ENCODE data around the gene CCDC107.
"Not testable (repeated sequence)": the region's sequence is repeated elsewhere in the genome, so short reads cannot be mapped to it uniquely, and the experiment has no call there.

The CCDC107 gene

DNA sequence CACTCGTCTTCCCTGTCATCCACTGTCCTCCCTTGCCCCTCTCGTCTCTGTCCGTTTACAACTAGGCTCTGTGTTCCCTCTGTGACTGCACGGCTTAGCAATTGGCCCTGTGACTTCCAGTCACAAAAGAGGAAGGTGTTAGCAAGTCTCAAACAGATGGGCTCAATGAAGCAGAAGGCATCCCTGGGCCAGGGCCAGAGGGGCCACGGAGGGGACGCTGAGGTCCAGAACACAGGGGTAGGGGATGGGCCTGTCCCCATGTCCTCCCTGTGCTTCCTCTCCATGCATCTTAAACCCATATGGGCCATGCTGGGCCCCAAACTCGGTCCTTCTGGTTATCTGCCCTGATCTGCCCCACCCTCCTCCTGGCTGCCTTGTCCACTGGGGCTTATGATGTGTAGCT, 39.8 kb upstream of the CCDC107 start, which contains the start of gene CD72:
Gene CD72 (minus strand): TSS at position 89 of the 403 bp plus-strand sequence. CDS start 110 bp downstream, outside the sequence.
- Histone ChIP-seq H3K27me3 (ENCODE audit: control insufficient read depth in 1 of 2, insufficient read depth in 2 of 2, low read length in 2 of 2) (peaks cover 5 to 9% of the 10 kb centered on the region in 2 donors), H3K4me1 (ENCODE audit: control insufficient read depth, insufficient read depth, low read length) (peaks cover 12% of the 10 kb centered on the region), H3K4me3 (ENCODE audit: low read length in 2 of 2) (peak within 1 kb of the TSS; percentile 63 to 72), H3K9me3 (ENCODE audit: control insufficient read depth in 2 of 2, low read length in 2 of 2) (no peaks in the 10 kb centered on the region), H3K36me3 (ENCODE audit: control insufficient read depth in 2 of 2, insufficient read depth in 2 of 2, low read length in 2 of 2) (no peaks in the 10 kb centered on the region), H3K27ac (ENCODE audit: low read length) (no peak within 1 kb of the TSS), H3K9ac (ENCODE audit: low read length in 2 of 2) (peak within 1 kb of the TSS; percentile 42 to 51)

DNA sequence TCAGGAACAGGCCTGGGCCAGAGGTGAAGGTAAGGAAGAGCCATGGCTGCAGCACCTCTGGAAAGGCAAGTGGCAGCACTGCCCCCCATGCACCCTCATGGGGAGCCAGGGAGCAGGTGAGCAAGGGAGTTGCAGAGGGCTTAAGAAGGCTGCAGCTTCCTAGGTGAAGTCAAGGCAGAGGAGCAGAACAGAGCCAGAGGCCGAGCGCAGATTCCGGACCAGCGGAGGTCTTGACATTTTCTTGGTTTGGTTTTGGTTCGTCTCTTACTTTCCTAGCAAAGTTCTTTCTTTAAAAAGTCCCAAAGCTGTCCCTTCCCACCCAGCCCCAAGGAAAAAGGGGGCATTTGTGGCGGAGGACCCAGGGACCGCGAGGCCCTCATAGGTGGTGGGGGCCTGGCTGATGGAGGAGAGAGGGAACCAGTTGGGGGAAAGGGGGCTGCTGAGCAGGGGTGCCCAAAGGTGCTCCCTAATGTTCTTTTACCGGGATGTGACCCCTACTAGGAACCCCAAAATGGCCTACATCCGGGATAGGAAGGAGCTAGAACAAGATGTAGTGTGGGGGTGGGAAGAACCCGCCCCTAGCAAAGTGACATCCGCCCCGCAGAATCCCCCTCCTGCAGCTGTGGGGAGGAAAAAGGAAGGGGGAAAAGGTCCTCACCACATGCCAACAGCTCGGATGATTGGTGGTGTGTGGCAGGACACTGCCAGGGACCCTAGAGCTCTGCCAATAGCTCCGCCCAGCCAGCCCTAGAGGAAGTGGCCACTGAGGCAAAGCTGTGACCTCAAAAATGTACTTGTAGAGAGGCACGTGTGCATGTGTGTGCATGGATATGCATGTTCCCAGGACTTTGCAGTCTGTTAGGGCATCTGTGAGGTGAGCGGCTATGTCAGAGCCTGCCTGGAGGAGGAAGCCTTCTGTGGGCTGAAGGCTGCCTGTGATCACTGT, 39.0 kb upstream of the CCDC107 start:
- H3K9me3 ChIP-seq (ENCODE audit: control insufficient read depth in 2 of 2, low read length in 2 of 2): no peaks in the 10 kb centered on the region
- no peak overlapping the region for H3K9ac ChIP-seq (ENCODE audit: low read length in 2 of 2)
- H3K36me3 ChIP-seq (ENCODE audit: control insufficient read depth in 2 of 2, insufficient read depth in 2 of 2, low read length in 2 of 2): no peaks in the 10 kb centered on the region
- H3K27ac ChIP-seq (ENCODE audit: low read length): no peak overlapping the region
- H3K4me3 ChIP-seq (ENCODE audit: low read length in 2 of 2): no peak overlapping the region
- H3K4me1 ChIP-seq (ENCODE audit: control insufficient read depth, insufficient read depth, low read length): peaks cover 12% of the 10 kb centered on the region
- peaks cover 5 to 9% of the 10 kb centered on the region in 2 donors for H3K27me3 ChIP-seq (ENCODE audit: control insufficient read depth in 1 of 2, insufficient read depth in 2 of 2, low read length in 2 of 2)

DNA sequence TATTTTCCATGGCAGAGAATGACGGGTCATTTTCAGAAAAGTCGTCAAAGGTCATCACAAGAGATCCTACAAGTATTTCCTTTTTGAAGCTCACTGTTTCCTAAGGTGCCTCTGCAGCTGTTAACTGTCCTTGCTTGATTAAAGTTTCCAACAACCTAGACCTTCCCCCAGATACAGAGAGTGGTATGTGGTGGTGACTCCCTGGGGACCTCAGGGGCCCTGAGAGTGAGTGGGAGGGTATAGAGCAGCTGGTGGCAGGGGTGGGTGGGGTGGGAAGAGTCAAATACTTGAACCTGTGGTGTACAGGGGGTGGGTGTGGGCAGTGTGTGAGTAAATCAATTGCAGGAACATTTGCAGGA, 38.3 kb upstream of the CCDC107 start:
- Histone ChIP-seq H3K4me3 (ENCODE audit: low read length in 2 of 2) (no peak overlapping the region), H3K9ac (ENCODE audit: low read length in 2 of 2) (no peak overlapping the region), H3K27ac (ENCODE audit: low read length) (no peak overlapping the region)

DNA sequence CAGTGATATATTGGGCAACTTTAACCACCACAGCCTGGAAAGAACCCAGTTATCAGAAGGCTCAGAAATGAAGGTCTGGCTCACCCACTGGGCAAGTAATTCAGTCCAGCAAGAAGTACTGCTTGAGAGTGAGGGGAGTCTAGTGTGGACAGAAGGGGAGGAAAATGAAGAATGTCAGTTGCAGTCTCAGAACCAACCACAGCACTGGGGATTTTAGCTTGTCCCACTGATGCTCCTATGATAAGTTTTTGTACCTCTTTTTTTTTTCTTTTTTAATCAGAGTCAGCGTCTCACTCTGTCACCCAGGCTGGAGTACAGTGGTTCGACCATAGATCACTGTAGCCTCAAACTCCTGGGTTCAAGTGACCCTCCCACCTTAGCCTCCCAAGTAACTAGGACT, 30.5 kb upstream of the CCDC107 start:
- H3K9me3 ChIP-seq (ENCODE audit: control insufficient read depth in 2 of 2, low read length in 2 of 2): no peaks in the 10 kb centered on the region
- H3K27ac ChIP-seq (ENCODE audit: low read length): no peak overlapping the region
- no peak overlapping the region for H3K4me3 ChIP-seq (ENCODE audit: low read length in 2 of 2)
- no peak overlapping the region for H3K9ac ChIP-seq (ENCODE audit: low read length in 2 of 2)
- no peaks in the 10 kb centered on the region for H3K27me3 ChIP-seq (ENCODE audit: control insufficient read depth in 1 of 2, insufficient read depth in 2 of 2, low read length in 2 of 2)
- no peaks in the 10 kb centered on the region for H3K4me1 ChIP-seq (ENCODE audit: control insufficient read depth, insufficient read depth, low read length)
- no peaks in the 10 kb centered on the region for H3K36me3 ChIP-seq (ENCODE audit: control insufficient read depth in 2 of 2, insufficient read depth in 2 of 2, low read length in 2 of 2)

More for the DNA sequence above, 38.3 kb upstream of the CCDC107 start:
- Histone ChIP-seq H3K27me3 (ENCODE audit: control insufficient read depth in 1 of 2, insufficient read depth in 2 of 2, low read length in 2 of 2) (peaks cover 5 to 9% of the 10 kb centered on the region in 2 donors), H3K9me3 (ENCODE audit: control insufficient read depth in 2 of 2, low read length in 2 of 2) (no peaks in the 10 kb centered on the region), H3K4me1 (ENCODE audit: control insufficient read depth, insufficient read depth, low read length) (peaks cover 12% of the 10 kb centered on the region), H3K36me3 (ENCODE audit: control insufficient read depth in 2 of 2, insufficient read depth in 2 of 2, low read length in 2 of 2) (no peaks in the 10 kb centered on the region)

DNA sequence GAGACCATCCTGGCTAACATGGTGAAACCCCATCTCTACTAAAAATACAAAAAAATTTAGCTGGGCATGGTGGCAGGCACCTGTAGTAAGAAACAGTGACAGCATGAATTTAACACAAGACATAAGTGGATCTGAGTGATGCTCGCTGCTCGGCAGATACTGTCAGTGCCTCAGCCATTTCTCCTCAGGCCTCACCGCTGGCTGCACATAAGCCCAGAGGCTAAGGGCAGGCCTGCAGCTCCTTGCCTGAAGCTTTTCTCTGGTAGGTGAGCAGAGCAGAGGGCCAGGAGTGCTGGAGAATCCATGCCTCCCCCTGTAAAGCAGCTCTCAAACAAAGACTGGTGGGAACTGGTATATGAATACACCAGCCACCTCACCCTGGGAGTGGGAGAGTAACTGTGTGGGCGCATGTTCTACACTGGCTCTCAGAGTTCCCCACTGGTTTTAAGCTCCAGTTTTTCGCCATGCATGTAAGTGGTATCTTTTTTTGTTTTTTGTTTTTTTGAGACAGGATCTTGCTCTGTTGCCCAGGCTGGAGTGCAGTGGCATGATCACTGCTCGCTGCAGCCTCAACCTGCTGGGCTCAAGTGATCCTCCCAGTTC, 29.6 kb upstream of the CCDC107 start:
- H3K9ac ChIP-seq (ENCODE audit: low read length in 2 of 2): no peak overlapping the region
- no peak overlapping the region for H3K4me3 ChIP-seq (ENCODE audit: low read length in 2 of 2)
- no peaks in the 10 kb centered on the region for H3K9me3 ChIP-seq (ENCODE audit: control insufficient read depth in 2 of 2, low read length in 2 of 2)
- H3K27ac ChIP-seq (ENCODE audit: low read length): no peak overlapping the region
- no peaks in the 10 kb centered on the region for H3K4me1 ChIP-seq (ENCODE audit: control insufficient read depth, insufficient read depth, low read length)
- no peaks in the 10 kb centered on the region for H3K36me3 ChIP-seq (ENCODE audit: control insufficient read depth in 2 of 2, insufficient read depth in 2 of 2, low read length in 2 of 2)
- no peaks in the 10 kb centered on the region for H3K27me3 ChIP-seq (ENCODE audit: control insufficient read depth in 1 of 2, insufficient read depth in 2 of 2, low read length in 2 of 2)

DNA sequence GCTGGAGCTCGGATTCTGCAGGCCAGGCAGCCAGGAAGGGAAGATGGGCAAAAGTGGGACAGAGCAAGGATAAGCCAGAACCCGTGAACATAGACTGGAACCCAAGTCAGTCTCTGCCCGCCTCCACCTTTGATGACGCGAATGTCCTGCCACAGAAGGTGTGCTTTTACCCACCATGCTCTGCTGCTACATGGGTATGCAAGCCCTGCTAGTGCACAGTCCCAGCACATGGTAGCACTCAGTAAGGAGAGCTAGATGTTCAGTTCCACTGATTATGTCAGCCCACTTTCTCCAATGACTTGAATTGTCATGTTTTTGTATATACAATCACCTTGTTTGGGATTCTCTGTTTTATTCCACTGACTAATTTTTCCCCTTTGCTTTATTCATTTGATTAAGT, 28.5 kb upstream of the CCDC107 start:
- Histone ChIP-seq H3K27ac (ENCODE audit: low read length) (no peak overlapping the region), H3K4me3 (ENCODE audit: low read length in 2 of 2) (no peak overlapping the region), H3K36me3 (ENCODE audit: control insufficient read depth in 2 of 2, insufficient read depth in 2 of 2, low read length in 2 of 2) (no peaks in the 10 kb centered on the region), H3K9me3 (ENCODE audit: control insufficient read depth in 2 of 2, low read length in 2 of 2) (no peaks in the 10 kb centered on the region), H3K9ac (ENCODE audit: low read length in 2 of 2) (no peak overlapping the region), H3K4me1 (ENCODE audit: control insufficient read depth, insufficient read depth, low read length) (no peaks in the 10 kb centered on the region), H3K27me3 (ENCODE audit: control insufficient read depth in 1 of 2, insufficient read depth in 2 of 2, low read length in 2 of 2) (no peaks in the 10 kb centered on the region)

DNA sequence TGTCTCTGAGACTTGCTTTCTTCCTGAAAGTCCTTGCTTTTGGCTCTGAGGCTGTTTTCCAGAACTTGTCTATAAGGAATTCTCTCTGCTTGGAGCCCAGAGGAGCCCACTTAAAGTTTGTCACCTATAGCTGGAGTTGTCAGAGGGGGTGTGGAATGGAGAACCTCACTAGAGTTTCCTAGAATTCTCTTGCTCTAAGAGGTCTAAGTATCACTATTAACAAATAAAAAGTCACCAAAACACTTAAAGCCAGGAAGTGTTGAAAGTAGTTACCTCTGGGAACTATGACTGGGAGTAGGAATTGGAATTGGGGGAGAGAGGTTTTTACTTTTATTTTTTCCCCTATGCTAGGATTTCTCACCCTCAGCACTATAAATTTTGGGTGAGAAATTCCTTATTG, 22.4 kb upstream of the CCDC107 start:
- no peaks in the 10 kb centered on the region for H3K9me3 ChIP-seq (ENCODE audit: control insufficient read depth in 2 of 2, low read length in 2 of 2)
- H3K27me3 ChIP-seq (ENCODE audit: control insufficient read depth in 1 of 2, insufficient read depth in 2 of 2, low read length in 2 of 2): no peaks in the 10 kb centered on the region
- H3K4me3 ChIP-seq (ENCODE audit: low read length in 2 of 2): no peak overlapping the region
- no peaks in the 10 kb centered on the region for H3K4me1 ChIP-seq (ENCODE audit: control insufficient read depth, insufficient read depth, low read length)
- no peak overlapping the region for H3K9ac ChIP-seq (ENCODE audit: low read length in 2 of 2)
- H3K36me3 ChIP-seq (ENCODE audit: control insufficient read depth in 2 of 2, insufficient read depth in 2 of 2, low read length in 2 of 2): no peaks in the 10 kb centered on the region
- H3K27ac ChIP-seq (ENCODE audit: low read length): no peak overlapping the region

DNA sequence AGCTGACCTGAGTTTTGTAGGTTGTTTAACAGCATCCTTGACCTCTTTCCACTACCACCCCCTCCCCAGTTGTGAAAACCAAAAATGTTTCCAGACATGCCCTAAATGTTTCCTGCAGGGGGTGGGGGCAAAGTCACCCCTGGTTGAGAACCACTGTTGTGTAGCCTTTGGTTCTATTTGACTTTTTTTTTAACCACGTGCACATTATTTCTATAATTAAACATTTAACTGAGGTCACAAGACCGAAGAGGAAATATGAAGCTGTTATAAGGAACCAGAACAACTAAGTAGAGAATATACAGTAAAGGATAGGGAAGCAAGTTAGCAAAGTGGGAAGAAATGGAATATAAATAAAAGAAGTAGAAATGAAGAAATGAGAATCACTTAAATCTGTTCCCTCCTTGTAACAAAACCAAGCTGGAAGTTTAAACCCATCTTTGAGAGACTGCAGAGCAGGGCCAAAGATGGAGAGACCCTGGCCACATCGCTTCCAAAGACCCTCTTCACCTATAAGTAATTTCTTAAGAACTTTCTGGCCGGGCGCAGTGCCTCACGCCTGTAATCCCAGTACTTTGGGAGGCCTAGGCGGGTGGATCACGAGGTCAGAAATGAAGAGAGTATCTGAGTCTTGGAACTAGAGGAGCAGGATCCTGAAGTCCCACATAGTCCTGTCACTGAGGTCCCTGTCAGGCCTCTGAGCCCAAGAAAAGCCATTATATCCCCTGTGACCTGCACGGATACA, 21.8 kb upstream of the CCDC107 start:
- Histone ChIP-seq H3K36me3 (ENCODE audit: control insufficient read depth in 2 of 2, insufficient read depth in 2 of 2, low read length in 2 of 2) (no peaks in the 10 kb centered on the region), H3K4me3 (ENCODE audit: low read length in 2 of 2) (no peak overlapping the region), H3K4me1 (ENCODE audit: control insufficient read depth, insufficient read depth, low read length) (no peaks in the 10 kb centered on the region), H3K9ac (ENCODE audit: low read length in 2 of 2) (no peak overlapping the region), H3K27ac (ENCODE audit: low read length) (no peak overlapping the region), H3K9me3 (ENCODE audit: control insufficient read depth in 2 of 2, low read length in 2 of 2) (no peaks in the 10 kb centered on the region), H3K27me3 (ENCODE audit: control insufficient read depth in 1 of 2, insufficient read depth in 2 of 2, low read length in 2 of 2) (no peaks in the 10 kb centered on the region)

DNA sequence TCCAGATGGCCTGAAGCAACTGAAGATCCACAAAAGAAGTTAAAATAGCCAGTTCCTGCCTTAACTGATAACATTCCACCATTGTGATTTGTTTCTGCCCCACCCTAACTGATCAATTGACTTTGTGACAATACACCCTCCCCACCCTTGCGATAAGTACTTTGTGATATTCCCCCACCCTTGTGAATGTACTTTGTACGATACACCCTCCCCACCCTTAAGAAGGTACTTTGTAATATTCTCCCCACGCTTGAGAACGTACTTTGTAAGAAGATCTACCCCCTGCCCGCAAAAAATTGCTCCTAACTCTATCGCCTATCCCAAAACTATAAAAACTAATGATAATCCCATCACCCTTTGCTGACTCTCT, 21.2 kb upstream of the CCDC107 start:
- not testable (repeated sequence) for H3K36me3 ChIP-seq (ENCODE audit: control insufficient read depth in 2 of 2, insufficient read depth in 2 of 2, low read length in 2 of 2); H3K27me3 ChIP-seq (ENCODE audit: control insufficient read depth in 1 of 2, insufficient read depth in 2 of 2, low read length in 2 of 2); H3K9me3 ChIP-seq (ENCODE audit: control insufficient read depth in 2 of 2, low read length in 2 of 2); H3K4me3 ChIP-seq (ENCODE audit: low read length in 2 of 2); H3K9ac ChIP-seq (ENCODE audit: low read length in 2 of 2); H3K27ac ChIP-seq (ENCODE audit: low read length); H3K4me1 ChIP-seq (ENCODE audit: control insufficient read depth, insufficient read depth, low read length)

DNA sequence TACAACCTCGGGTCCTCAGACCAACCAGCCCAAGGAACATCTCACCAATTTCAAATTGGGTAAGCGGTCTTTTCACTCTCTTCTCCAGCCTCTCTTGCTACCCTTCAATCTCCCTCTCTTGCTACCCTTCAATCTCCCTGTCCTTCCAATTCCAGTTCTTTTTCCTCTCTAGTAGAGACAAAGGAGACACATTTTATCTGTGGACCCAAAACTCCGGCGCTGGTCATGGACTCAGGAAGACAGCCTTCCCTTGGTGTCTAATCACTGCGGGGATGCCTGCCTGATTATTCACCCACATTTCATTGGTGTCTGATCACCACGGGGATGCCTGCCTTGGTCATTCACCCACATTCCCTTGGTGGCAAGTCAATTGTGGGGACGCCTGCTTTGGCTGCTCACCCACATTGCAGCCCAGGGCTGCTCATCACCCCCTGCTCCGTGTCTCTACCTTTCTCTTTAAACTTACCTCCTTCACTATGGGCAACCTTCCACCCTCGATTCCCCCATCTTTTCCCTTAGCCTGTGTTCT, 20.6 kb upstream of the CCDC107 start:
- H3K9me3 ChIP-seq (ENCODE audit: control insufficient read depth in 2 of 2, low read length in 2 of 2); H3K27me3 ChIP-seq (ENCODE audit: control insufficient read depth in 1 of 2, insufficient read depth in 2 of 2, low read length in 2 of 2); H3K36me3 ChIP-seq (ENCODE audit: control insufficient read depth in 2 of 2, insufficient read depth in 2 of 2, low read length in 2 of 2); H3K4me3 ChIP-seq (ENCODE audit: low read length in 2 of 2); H3K27ac ChIP-seq (ENCODE audit: low read length); H3K4me1 ChIP-seq (ENCODE audit: control insufficient read depth, insufficient read depth, low read length); H3K9ac ChIP-seq (ENCODE audit: low read length in 2 of 2): not testable (repeated sequence)

Measured in stomach smooth muscle (tissue), 2 donors.